ENCODE data around the gene CHMP1A.

DNA sequence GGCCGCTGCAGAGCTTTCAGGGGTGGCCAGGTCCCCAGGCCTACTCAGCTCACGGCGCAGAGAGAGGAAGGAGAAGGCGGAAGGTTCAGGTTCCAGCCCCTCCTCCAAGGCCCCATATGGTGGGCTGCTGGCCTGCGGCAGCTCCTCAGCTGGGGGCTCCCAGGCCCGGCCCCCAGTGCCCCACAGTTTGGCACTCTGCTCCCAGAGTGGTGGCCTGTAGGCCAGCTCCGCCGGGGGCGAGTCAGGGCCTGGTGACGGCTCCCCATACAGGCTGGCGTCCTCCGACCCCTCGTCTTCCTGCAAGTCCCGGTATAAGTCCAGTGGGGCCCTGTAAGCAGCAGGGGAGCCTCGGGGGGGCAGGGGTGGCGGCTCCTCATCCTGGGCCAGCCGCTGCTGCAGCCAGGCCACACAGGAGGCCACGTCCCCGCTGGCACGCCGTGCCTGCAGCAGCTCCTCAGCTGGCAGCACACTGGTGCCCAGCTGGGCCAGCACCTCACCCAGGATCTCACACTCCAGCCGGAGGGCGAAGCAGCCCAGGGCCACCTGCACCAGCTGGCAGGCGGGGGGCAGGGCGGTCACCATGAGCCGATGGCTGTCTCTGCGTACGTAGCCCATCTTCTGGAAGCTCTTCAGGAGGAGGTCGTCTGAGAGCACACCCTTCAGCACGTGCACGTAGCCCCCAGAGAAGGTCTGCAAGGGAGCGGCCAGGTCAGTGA lies 40.3 kb upstream of the CHMP1A start:
- no peak for TF ChIP-seq CTCF (conservative IDR thresholded peaks at IDR 0.05; ENCODE audit: low read depth, low read length)
- TF ChIP-seq EZH2 (IDR thresholded peaks at IDR 0.05; ENCODE audit: low read length, unreplicated experiment), result no peak
- no peak for TF ChIP-seq EZH2phosphoT487 (IDR thresholded peaks at IDR 0.05; ENCODE audit: borderline replicate concordance, low read length)

All from PC-3 (cell line).